Heart left ventricle (tissue), 13 donors: ENCODE measurements around the gene WRAP73.

Experiments
- POLR2A ChIP-seq, 2 donors: fragments of 450-650 bp; IDR thresholded peaks; one replicate each; pipeline ENCODE4 v1.6.1; 2017; ENCODE audit warnings: antibody characterized with exemption in 2 of 2, mild to moderate bottlenecking in 2 of 2, moderate library complexity in 2 of 2
- TF ChIP-seq, protein P1 (sequence below), 12 donors: fragments of 200-600 bp; sonication (generic) in 4 of 12; IDR thresholded peaks; one replicate each; pipeline versions ENCODE4 v1.5.0 to v1.8.0; 2018 to 2022; ENCODE audit warnings: antibody characterized with exemption in 12 of 12, mild to moderate bottlenecking in 5 of 12
- donor health status: ischemic (EF 13 %, LVEDD 7.1; RV severe dilation, severe dysfunction).
- donor health status: DM: no; HTN: yes; CAD: no.
- donor health status: DM: no; HTN: no; CAD: no.
- donor health status: ischemic (EF 25% LVEDD 6.9; RV normal size, moderate dysfunction).
- donor health status: ischemic (EF 25% LVEDD 5.7; RV mildly dilated, moderate dysfunction).
- donor health status: ischemic (EF 35%, LVEDD 5.7; RV mildly dilated, moderate dysfunction).
- donor health status: nonischemic (EF 11% LVEDD 7.7; RV severe dilation, severe dysfunction).
- donor health status: DM: yes; HTN: yes; CAD: no.
- donor health status: PGD.
- donor health status: ischemic (EF 29% LVEDD 5.4; RV normal size, mild dysfunction).
- donor health status: nonischemic (EF 23%, LVEDD 6.1; RV moderate dilation, normal function).

DNA sequence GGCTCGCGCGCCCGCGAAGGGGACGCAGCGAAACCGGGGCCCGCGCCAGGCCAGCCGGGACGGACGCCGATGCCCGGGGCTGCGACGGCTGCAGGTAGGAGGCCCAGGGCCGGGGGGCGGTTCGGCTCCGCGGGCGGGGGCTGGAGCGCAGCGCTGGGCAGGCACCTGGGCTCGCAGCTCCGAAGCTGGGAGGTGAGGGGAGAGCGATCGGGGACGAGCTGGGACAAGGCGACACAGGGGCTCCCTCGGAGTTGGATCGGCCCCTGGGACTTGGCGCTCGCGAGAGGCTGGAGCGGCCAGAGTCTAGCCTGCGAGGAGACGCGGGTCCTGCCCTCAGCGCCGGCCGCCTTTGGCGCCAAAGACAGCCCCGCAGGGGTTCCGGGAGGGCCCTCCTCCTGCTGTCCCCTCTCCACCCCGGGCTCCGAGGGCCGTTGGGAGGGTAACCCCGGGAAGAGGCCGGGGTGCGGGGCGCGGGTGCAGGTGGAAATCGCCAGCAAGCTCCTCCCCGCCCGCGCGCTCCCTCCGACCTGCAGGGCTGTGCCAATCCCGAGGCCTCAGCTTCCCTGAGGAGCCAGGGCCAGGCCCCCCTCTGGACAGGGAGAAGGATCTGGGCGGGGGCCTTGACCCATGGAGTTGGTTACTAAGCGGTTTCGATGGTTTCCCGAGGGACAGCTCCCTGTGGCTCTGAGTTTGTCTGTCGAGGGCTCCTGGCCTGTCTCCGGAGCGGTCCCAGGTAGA is 2.8 kb upstream of the WRAP73 start:
- TF ChIP-seq, protein P1, sequence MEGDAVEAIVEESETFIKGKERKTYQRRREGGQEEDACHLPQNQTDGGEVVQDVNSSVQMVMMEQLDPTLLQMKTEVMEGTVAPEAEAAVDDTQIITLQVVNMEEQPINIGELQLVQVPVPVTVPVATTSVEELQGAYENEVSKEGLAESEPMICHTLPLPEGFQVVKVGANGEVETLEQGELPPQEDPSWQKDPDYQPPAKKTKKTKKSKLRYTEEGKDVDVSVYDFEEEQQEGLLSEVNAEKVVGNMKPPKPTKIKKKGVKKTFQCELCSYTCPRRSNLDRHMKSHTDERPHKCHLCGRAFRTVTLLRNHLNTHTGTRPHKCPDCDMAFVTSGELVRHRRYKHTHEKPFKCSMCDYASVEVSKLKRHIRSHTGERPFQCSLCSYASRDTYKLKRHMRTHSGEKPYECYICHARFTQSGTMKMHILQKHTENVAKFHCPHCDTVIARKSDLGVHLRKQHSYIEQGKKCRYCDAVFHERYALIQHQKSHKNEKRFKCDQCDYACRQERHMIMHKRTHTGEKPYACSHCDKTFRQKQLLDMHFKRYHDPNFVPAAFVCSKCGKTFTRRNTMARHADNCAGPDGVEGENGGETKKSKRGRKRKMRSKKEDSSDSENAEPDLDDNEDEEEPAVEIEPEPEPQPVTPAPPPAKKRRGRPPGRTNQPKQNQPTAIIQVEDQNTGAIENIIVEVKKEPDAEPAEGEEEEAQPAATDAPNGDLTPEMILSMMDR (IDR thresholded peaks at IDR 0.05): no peak
- no peak for TF ChIP-seq POLR2A (IDR thresholded peaks at IDR 0.05)
